HCT116 (cell line): Measurements from ENCODE around the gene OBSCN. TPM values are rescaled to one million over a fixed set of nuclear protein-coding genes. Genes with fewer than 3 reads are reported as not detected.

Experiments
- ATAC-seq: fragments of 200-7000 bp; cut with Tn5 transposase; 2 replicates; pipeline ENCODE4 v1.9.1; 2020; ENCODE audit warnings: mild to moderate bottlenecking, moderate library complexity
- BruUV-seq: library from RNA; stranded (reverse); fragments of 400-500 nt; replicated peaks from 2 replicates; lab custom pipeline; 2021; lab: Mats Ljungman, UMichigan
- CTCF ChIA-PET: fragments of 300-600 bp; sonication (Branson Sonifier 250); formaldehyde crosslinking; loops from one replicate; lab custom pipeline; 2021; ENCODE audit warnings: antibody characterized with exemption; lab: Charles Lee
- POLR2A ChIA-PET: fragments of 300-600, 350-600 bp; sonication (Branson Sonifier 250); formaldehyde crosslinking; loops from one replicate; lab custom pipeline; 2021; ENCODE audit warnings: antibody characterized with exemption; lab: Charles Lee
- RAD21 ChIA-PET, 2 experiments: fragments of 300-600 bp; sonication (Branson Sonifier 250); formaldehyde crosslinking; loops; one replicate each; lab custom pipeline; 2023; ENCODE audit warnings: low total read pairs in 2 of 2; ENCODE audit not compliant: uncharacterized antibody in 2 of 2, unreplicated experiment in 2 of 2, low non-redundant PET in 1 of 2; lab: Charles Lee
- DNase-seq: peaks from one replicate; pipeline ENCODE4 v3.0.0-alpha.2; 2010; ENCODE audit warnings: low read depth, low spot score
- H2AFZ ChIP-seq: fragments of 200-600 bp; shearing (Covaris generic), sonication (generic); 2 replicates; pipeline ENCODE4 v1.6.1; 2017; ENCODE audit warnings: low read depth, mixed run types, mixed read lengths, antibody characterized with exemption, low read length; ENCODE audit not compliant: poor library complexity, severe bottlenecking
- H3K27ac ChIP-seq: 2 replicates; pipeline ENCODE4 v1.5.1; 2012; ENCODE audit warnings: low read depth, low read length
- H3K27me3 ChIP-seq: fragments of 200-600 bp; sonication (generic); 2 replicates; pipeline ENCODE4 v1.6.1; 2016; ENCODE audit warnings: mixed run types, low read length, mixed read lengths; ENCODE audit not compliant: insufficient read depth
- H3K36me3 ChIP-seq, 2 experiments: fragments of 200-500 bp in 1 of 2; fragments of 200-600 bp in 1 of 2; sonication (Bioruptor generic) in 1 of 2; sonication (generic) in 1 of 2; 2 replicates each; pipeline versions ENCODE4 v1.5.1 to v1.6.1; 2014 to 2016; ENCODE audit warnings: low read length in 2 of 2, inconsistent platforms in 1 of 2, mixed read lengths in 1 of 2, mixed run types in 1 of 2; ENCODE audit not compliant: insufficient read depth in 2 of 2, control insufficient read depth in 1 of 2
- H3K4me1 ChIP-seq, 2 experiments: fragments of 200-600 bp in 1 of 2; sonication (generic) in 1 of 2; 2 replicates each; pipeline versions ENCODE4 v1.5.1 to v1.6.1; 2012 to 2017; ENCODE audit warnings: low read length in 2 of 2, inconsistent platforms in 1 of 2, mild to moderate bottlenecking in 1 of 2, mixed read lengths in 1 of 2, mixed run types in 1 of 2, moderate library complexity in 1 of 2; ENCODE audit not compliant: insufficient read depth in 2 of 2, control insufficient read depth in 1 of 2
- H3K4me2 ChIP-seq: fragments of 200-600 bp; sonication (generic); 2 replicates; pipeline ENCODE4 v1.6.1; 2017; ENCODE audit warnings: mixed run types, low read length, mixed read lengths
- H3K4me3 ChIP-seq, 2 experiments: fragments of 200-600 bp in 1 of 2; sonication (generic) in 1 of 2; replicated peaks in 1 of 2; 2 replicates each; pipeline ENCODE4 v1.5.1; 2011 to 2016; ENCODE audit warnings: low read length in 2 of 2, control low read depth in 1 of 2, low read depth in 1 of 2, mild to moderate bottlenecking in 1 of 2, mixed read lengths in 1 of 2, mixed run types in 1 of 2
- H3K79me2 ChIP-seq: fragments of 200-600 bp; sonication (generic); 2 replicates; pipeline ENCODE4 v1.6.1; 2017; ENCODE audit warnings: mild to moderate bottlenecking, mixed run types, low read length, moderate library complexity, mixed read lengths; ENCODE audit not compliant: insufficient read depth
- H3K9ac ChIP-seq: fragments of 200-600 bp; sonication (generic); 2 replicates; pipeline ENCODE4 v1.6.1; 2016; ENCODE audit warnings: low read length, mixed read lengths
- H3K9me2 ChIP-seq: fragments of 200-600 bp; sonication (generic), shearing (Covaris generic); 2 replicates; pipeline ENCODE4 v1.6.1; 2017; ENCODE audit warnings: mixed run types, mild to moderate bottlenecking, moderate library complexity; ENCODE audit not compliant: insufficient read depth
- H3K9me3 ChIP-seq, 2 experiments: fragments of 200-500 bp in 1 of 2; fragments of 200-600 bp in 1 of 2; sonication (Bioruptor generic) in 1 of 2; sonication (generic) in 1 of 2; 2 replicates each; pipeline ENCODE4 v1.6.1; 2014 to 2017; ENCODE audit warnings: low read length in 2 of 2, mixed read lengths in 2 of 2, inconsistent platforms in 1 of 2, low read depth in 1 of 2, mild to moderate bottlenecking in 1 of 2, mixed run types in 1 of 2, moderate library complexity in 1 of 2; ENCODE audit not compliant: control insufficient read depth in 1 of 2, insufficient read depth in 1 of 2
- H4K20me1 ChIP-seq: fragments of 200-600 bp; sonication (generic), shearing (Covaris generic); 2 replicates; pipeline ENCODE4 v1.6.1; 2017; ENCODE audit warnings: mixed run types, mild to moderate bottlenecking, moderate library complexity; ENCODE audit not compliant: insufficient read depth
- CBX3 ChIP-seq: IDR thresholded peaks from 2 replicates; pipeline ENCODE4 v1.6.1; 2012; ENCODE audit warnings: low read depth
- EGR1 ChIP-seq: IDR thresholded peaks from 2 replicates; pipeline ENCODE4 v1.6.1; 2012; ENCODE audit warnings: low read depth
- EZH2 ChIP-seq: fragments of 200-600 bp; sonication (generic); IDR thresholded peaks from 2 replicates; pipeline ENCODE4 v1.6.1; 2017; ENCODE audit warnings: antibody characterized with exemption, mixed run types
- REST ChIP-seq: IDR thresholded peaks from 2 replicates; pipeline ENCODE4 v1.6.1; 2012; ENCODE audit warnings: low read depth
- YY1 ChIP-seq: IDR thresholded peaks from 2 replicates; pipeline ENCODE4 v1.6.1; 2011; ENCODE audit warnings: low read length, low read depth, moderate library complexity, mild to moderate bottlenecking; ENCODE audit not compliant: insufficient replicate concordance; ENCODE audit errors: extremely low read depth
- intact Hi-C: fragments of 100-400 bp; cut with micrococcal nuclease; formaldehyde crosslinking; loops from 2 replicates; pipeline ENCODE4 v1.10.0; 2022
- total RNA-seq: library from RNA; stranded (reverse); gene quantifications from one replicate; pipeline ENCODE4 v1.2.1, GENCODE V29; 2021; ENCODE audit not compliant: unreplicated experiment

The OBSCN gene
- total RNA-seq, 1 experiment from 2014 or later, result 16.6 TPM

GRCh38 chr1:228390649-228391048 lies 182.8 kb downstream of the OBSCN start:
- H3K4me2 ChIP-seq, result no peak overlapping the region
- H3K9me3 ChIP-seq, result no peaks in the 10 kb centered on the region
- no peak overlapping the region for H3K27ac ChIP-seq
- RAD21 ChIA-PET, result no interaction called here
- H2AFZ ChIP-seq, result no peak overlapping the region
- TF ChIP-seq EZH2, result no peak
- no peak for TF ChIP-seq YY1
- no peak for TF ChIP-seq EGR1
- no peak for TF ChIP-seq CBX3
- TF ChIP-seq REST, result no peak
- POLR2A ChIA-PET, result no interaction called here
- no peak overlapping the region for H3K9ac ChIP-seq
- peaks cover 25 to 33% of the 10 kb centered on the region in 2 experiments for H3K4me1 ChIP-seq
- no peaks in the 10 kb centered on the region for H3K9me2 ChIP-seq
- peaks cover 7 to 8% of the 10 kb centered on the region in 2 experiments; a peak in 3 of 4 replicates for H3K36me3 ChIP-seq
- no peaks in the 10 kb centered on the region for H3K27me3 ChIP-seq
- H3K79me2 ChIP-seq, result no peaks in the 10 kb centered on the region
- no peaks in the 10 kb centered on the region for H4K20me1 ChIP-seq
- CTCF ChIA-PET, result no interaction called here
- DNase-seq (no peak), ATAC-seq (no peak)
- intact Hi-C loops, result loop anchor here (5.0 kb wide), 1 partner anchor 393 kb away; no protein-coding TSS in a partner anchor
- BruUV-seq, result no TSS peak
- no peak overlapping the region for H3K4me3 ChIP-seq
